HG03558 (cell line): ENCODE data around the gene BMPR1A.
"Not testable (repeated sequence)": the region's sequence is repeated elsewhere in the genome, so short reads cannot be mapped to it uniquely, and the experiment has no call there.

Experiments
- ATAC-seq: cut with Tn5 transposase; IDR thresholded peaks from one replicate; pipeline ENCODE4 v1.9.1; 2021; ENCODE audit warnings: moderate number of reproducible peaks; ENCODE audit not compliant: unreplicated experiment; ENCODE audit errors: extremely low read depth

BMPR1A gene

GRCh38 chr10:86946213-86947155 lies 190.1 kb downstream of the BMPR1A start:
- ATAC-seq, result no peak

- ATAC-seq, result not testable (repeated sequence)
These were observed 191.4 kb downstream of the BMPR1A start for GRCh38 chr10:86947806-86948205.

- no peak for ATAC-seq
These were observed 193.9 kb downstream of the BMPR1A start for GRCh38 chr10:86950349-86950748.

- ATAC-seq, result no peak
These were observed 194.9 kb downstream of the BMPR1A start for GRCh38 chr10:86951184-86951761.

GRCh38 chr10:86952106-86952505 lies 195.7 kb downstream of the BMPR1A start:
- no peak for ATAC-seq

- ATAC-seq, result not testable (repeated sequence)
These were observed 196.3 kb downstream of the BMPR1A start for GRCh38 chr10:86952697-86953096.

- no peak for ATAC-seq
These were observed 197.6 kb downstream of the BMPR1A start for GRCh38 chr10:86953747-86954680.

- no peak for ATAC-seq
These were observed 198.5 kb downstream of the BMPR1A start for GRCh38 chr10:86954681-86955500.

- no peak for ATAC-seq
These were observed 199.2 kb downstream of the BMPR1A start for GRCh38 chr10:86955501-86956194.

- no peak for ATAC-seq
These were observed 199.9 kb downstream of the BMPR1A start for GRCh38 chr10:86956195-86956847.

GRCh38 chr10:86956848-86957448 lies 200.5 kb downstream of the BMPR1A start:
- no peak for ATAC-seq

GRCh38 chr10:86957471-86958115 lies 201.2 kb downstream of the BMPR1A start, which contains the start of gene MMRN2:
MMRN2 (minus strand) TSS chr10:86957615; CDS start chr10:86957541, 74 bp downstream.
- no peak for ATAC-seq

GRCh38 chr10:86958116-86958900 lies 201.9 kb downstream of the BMPR1A start, which contains the start of gene SNCG:
SNCG (plus strand) TSS chr10:86958599; CDS start chr10:86958698, 99 bp downstream.
- no peak for ATAC-seq

- no peak for ATAC-seq
These were observed 202.7 kb downstream of the BMPR1A start for GRCh38 chr10:86958901-86959736.

GRCh38 chr10:86959737-86960002 lies 203.3 kb downstream of the BMPR1A start:
- no peak for ATAC-seq
